Natural killer cell treated with Interleukin-12 subunit alpha and Interleukin-12 subunit beta and Interleukin-15 and Interleukin-18, amount 100 ng/mL, for 72 hours (primary cell): ENCODE results near the gene FAM193B. TPM values are rescaled to one million over a fixed set of nuclear protein-coding genes. Genes with fewer than 3 reads are reported as not detected.
"Not testable (repeated sequence)": the region's sequence is repeated elsewhere in the genome, so short reads cannot be mapped to it uniquely, and the experiment has no call there.

Experiments
- ATAC-seq, 2 donors: fragments of 150-1000 bp; cut with Tn5 transposase in 1 of 2; sonication (Bioruptor Pico), chemical (Tn5 transposase) in 1 of 2; 2 replicates each; pipeline ENCODE4 v1.10.0; 2021
- DNase-seq: peaks from one replicate; pipeline ENCODE4 v3.0.0; 2022; ENCODE audit warnings: low spot score
- H3K27ac Mint-ChIP-seq, 2 donors: 1 replicate in 1 of 2; 2 replicates in 1 of 2; pipeline ENCODE4 v1.8.0; 2022; ENCODE audit warnings: mixed read lengths in 2 of 2, mild to moderate bottlenecking in 1 of 2, moderate library complexity in 1 of 2
- H3K27me3 Mint-ChIP-seq, 2 donors: 1 replicate in 1 of 2; 2 replicates in 1 of 2; pipeline ENCODE4 v1.8.0; 2022; ENCODE audit warnings: mixed read lengths in 2 of 2
- H3K36me3 Mint-ChIP-seq: one replicate; pipeline ENCODE4 v1.8.0; 2022; ENCODE audit warnings: mixed read lengths
- H3K4me1 Mint-ChIP-seq, 2 donors: 1 replicate in 1 of 2; 2 replicates in 1 of 2; pipeline ENCODE4 v1.8.0; 2022; ENCODE audit warnings: low read depth in 2 of 2, mixed read lengths in 2 of 2, mild to moderate bottlenecking in 1 of 2
- H3K4me3 Mint-ChIP-seq: one replicate; pipeline ENCODE4 v1.8.0; 2022; ENCODE audit warnings: mixed read lengths
- H3K9me3 Mint-ChIP-seq: 2 replicates; pipeline ENCODE4 v1.8.0; 2022; ENCODE audit warnings: mixed read lengths
- total RNA-seq, 2 donors: library from RNA; stranded (reverse); gene quantifications; one replicate each; pipeline ENCODE4 v1.2.3, GENCODE V29; 2022

The FAM193B gene
- total RNA-seq, 2 donors from 2014 or later, result 57.9 to 135 TPM

DNA sequence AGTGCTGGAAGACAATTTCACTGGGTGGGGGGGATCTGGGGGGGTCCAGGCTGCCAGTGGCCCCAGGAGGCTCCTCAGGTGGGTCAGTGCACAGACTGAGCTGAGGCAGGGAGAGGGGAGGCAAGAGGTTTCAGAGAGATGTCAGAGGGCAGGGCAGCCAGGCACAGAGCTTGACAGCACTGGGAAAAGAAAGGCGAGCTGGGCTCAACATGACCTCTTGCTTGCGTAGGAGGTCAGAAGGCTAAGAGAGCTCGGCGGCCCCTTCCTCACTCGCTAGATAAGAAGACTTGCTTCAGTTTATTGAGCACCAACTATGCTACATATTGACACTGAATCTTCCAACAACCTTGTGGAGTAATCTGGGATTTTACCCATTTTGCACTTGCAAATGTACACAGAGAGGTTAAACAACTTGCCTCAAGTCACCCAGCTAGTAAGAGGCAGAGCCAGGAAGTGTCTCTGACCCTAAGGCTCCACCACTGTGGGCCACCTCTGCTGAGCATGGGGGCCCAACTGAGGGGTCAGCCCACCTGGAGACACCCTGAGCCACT lies 60.5 kb downstream of the FAM193B start:
- peaks cover 6 to 7% of the 10 kb centered on the region in 2 donors for H3K27me3 Mint-ChIP-seq
- DNase-seq, result no peak
- H3K36me3 Mint-ChIP-seq, result no peaks in the 10 kb centered on the region

DNA sequence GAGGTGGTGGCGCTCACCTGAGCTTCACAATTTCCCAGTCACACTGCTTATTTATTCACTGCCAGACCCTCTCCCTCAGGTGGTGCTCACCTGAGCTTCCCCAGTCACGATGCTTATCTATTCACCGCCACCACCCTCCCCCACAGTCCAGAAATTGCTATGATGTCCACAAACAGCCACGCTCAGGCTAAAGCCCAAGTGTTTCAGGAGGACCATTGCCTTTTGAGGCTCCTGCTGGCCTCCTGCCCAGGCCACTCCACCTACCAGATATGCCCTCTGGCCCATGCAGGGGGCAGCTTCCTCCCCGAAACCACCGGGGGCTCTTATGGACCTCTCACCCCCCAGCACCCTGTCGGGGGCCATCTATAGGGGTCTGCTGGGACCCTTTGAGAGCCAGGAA lies 61.5 kb downstream of the FAM193B start:
- peaks cover 10 to 16% of the 10 kb centered on the region in 2 donors for H3K4me1 Mint-ChIP-seq
- H3K36me3 Mint-ChIP-seq, result no peaks in the 10 kb centered on the region
- no peaks in the 10 kb centered on the region for H3K27me3 Mint-ChIP-seq
- DNase-seq, result no peak
- H3K27ac Mint-ChIP-seq, result peak overlapping the region in 1 of 2 donors; percentile 50
- H3K4me3 Mint-ChIP-seq, result no peak overlapping the region
- no peak for ATAC-seq
- no peaks in the 10 kb centered on the region for H3K9me3 Mint-ChIP-seq

More for the DNA sequence above, 60.5 kb downstream of the FAM193B start:
- ATAC-seq, result no peak
- Mint-ChIP-seq H3K4me1 (peaks cover 20 to 25% of the 10 kb centered on the region in 2 donors), H3K27ac (peak overlapping the region; percentile 55 to 85), H3K4me3 (peak overlapping the region; percentile 47), H3K9me3 (no peaks in the 10 kb centered on the region)

DNA sequence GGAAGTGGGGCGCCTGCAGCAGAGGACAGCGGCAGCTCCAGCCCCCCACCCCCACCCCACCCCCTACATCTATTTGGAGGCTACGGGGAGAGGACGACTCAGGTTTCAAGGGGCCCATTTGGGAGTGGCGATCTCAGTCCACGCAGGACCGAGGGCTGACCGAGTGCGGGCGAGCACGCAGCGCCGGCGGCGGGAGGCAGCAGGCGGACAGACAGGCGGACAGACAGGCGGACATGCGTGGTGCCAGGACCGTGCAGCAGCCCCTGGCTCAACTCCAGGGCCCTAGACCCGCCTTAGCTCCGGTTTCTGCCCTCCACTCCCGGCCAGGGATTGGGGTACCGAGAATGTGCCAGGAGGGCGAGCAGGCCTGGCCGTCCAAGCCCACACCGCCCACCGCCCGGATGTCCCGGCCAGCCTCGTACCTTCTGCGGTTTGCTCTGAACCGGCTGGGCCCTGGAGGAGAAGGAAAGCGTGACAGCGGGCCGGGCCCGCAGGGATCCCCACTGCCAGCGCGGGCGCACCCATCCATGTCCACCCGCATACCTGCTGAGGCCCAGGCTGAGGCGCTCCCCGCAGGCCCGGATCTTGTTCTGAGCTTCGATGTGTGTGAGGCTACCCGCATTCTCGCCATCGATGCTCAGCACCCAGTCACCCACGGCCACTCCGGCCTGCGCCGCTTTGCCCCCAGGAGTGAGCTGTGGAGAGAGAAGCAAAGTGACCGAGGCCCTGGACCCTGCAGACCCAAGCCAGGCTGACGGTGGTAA lies 62.2 kb downstream of the FAM193B start:
- Mint-ChIP-seq H3K27me3 (no peaks in the 10 kb centered on the region), H3K27ac (no peak overlapping the region), H3K4me1 (peaks cover 7 to 13% of the 10 kb centered on the region in 2 donors), H3K9me3 (no peaks in the 10 kb centered on the region), H3K36me3 (no peaks in the 10 kb centered on the region), H3K4me3 (no peak overlapping the region)
- ATAC-seq (no peak), DNase-seq (no peak)

DNA sequence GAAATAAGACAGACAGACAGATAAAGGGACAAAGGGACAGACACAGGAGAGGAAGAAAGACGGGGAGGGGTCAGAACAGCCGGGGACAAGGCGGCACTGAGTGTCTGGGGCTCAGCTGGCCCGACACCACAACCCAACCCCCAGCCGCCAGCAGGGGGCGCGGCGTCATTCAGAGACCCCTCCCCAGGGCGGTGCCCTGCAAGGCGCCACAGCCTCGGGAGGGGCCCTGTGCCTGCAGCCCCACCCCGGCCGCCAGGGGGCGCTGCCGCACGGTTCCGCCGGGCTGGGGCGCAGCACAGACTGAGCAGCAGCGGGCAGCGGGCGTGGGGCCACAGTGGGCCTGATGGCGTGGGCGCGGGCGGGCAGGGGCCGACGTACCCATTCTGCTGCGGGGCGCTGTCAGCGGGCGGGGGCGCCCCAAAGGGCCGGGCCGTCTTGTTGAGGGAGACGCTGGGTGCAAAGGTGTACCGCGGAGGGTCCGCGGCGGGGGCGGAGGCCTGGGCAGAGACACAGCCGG lies 62.9 kb downstream of the FAM193B start:
- Mint-ChIP-seq H3K4me1 (peaks cover 7 to 13% of the 10 kb centered on the region in 2 donors), H3K27me3 (no peaks in the 10 kb centered on the region), H3K36me3 (no peaks in the 10 kb centered on the region), H3K9me3 (no peaks in the 10 kb centered on the region), H3K27ac (no peak overlapping the region), H3K4me3 (no peak overlapping the region)
- ATAC-seq, result peak in 1 of 2 donors; percentile 45
- DNase-seq, result no peak

DNA sequence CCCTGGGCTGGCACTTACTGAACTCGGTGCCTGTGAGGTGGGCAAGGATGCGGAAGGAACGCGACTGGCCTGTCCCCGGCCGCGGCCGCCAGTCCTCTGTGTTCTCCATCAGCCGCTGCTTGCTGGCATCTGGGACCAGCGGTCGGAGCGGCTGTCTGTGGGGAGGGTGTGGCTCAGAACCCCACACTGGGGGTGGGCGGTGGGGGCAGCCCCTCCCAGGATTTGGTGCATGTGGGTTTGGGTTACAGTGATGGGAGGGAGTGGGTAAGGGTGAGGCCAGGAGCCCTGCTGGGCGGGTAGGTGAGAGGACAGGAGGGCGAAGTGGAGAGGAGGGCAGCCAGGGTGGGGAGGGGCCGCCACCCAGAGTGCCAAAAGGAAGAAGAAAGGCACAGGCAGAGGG lies 63.4 kb downstream of the FAM193B start:
- no peaks in the 10 kb centered on the region for H3K36me3 Mint-ChIP-seq
- H3K4me1 Mint-ChIP-seq, result peaks cover 7 to 13% of the 10 kb centered on the region in 2 donors
- ATAC-seq (no peak), DNase-seq (no peak)
- H3K4me3 Mint-ChIP-seq, result no peak overlapping the region
- H3K27me3 Mint-ChIP-seq, result no peaks in the 10 kb centered on the region
- no peaks in the 10 kb centered on the region for H3K9me3 Mint-ChIP-seq
- H3K27ac Mint-ChIP-seq, result no peak overlapping the region

DNA sequence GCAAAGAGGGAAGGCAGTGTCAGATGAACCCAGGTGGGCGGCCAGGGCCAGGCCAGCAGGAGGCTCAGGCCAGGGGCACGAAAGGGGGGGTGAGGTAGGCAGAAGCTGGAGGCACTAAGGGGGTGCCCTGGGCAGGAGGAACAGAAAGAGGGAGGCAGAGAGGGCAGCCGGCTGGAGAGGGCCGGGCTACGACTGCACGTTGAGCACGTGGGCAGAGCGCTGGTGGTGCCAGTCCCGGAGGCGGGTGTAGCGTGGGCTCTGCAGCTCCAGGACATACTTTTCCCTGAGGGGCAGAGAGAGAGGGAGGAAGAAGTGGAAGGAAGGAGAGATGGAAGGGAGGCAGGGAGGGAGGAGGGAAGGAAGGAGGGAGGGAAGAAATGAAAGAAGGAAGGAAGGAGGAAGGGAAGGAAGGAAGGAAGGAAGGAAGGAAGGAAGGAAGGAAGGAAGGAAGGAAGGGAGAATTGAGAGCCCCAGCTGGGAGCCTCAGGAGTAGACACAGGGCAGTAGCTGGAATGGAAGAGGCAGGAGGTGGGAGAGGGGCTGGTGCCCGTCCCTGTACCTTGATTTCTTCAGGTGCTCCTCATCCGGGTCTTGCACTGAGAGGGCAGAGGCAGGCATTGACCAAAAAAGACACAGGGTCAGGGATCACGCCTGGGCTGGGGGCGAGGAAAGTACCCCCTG lies 63.9 kb downstream of the FAM193B start:
- no peak for DNase-seq
- H3K27ac Mint-ChIP-seq, result no peak overlapping the region
- no peaks in the 10 kb centered on the region for H3K36me3 Mint-ChIP-seq
- no peaks in the 10 kb centered on the region for H3K9me3 Mint-ChIP-seq
- H3K27me3 Mint-ChIP-seq, result no peaks in the 10 kb centered on the region
- no peak for ATAC-seq
- peaks cover 7 to 13% of the 10 kb centered on the region in 2 donors for H3K4me1 Mint-ChIP-seq
- H3K4me3 Mint-ChIP-seq, result no peak overlapping the region

DNA sequence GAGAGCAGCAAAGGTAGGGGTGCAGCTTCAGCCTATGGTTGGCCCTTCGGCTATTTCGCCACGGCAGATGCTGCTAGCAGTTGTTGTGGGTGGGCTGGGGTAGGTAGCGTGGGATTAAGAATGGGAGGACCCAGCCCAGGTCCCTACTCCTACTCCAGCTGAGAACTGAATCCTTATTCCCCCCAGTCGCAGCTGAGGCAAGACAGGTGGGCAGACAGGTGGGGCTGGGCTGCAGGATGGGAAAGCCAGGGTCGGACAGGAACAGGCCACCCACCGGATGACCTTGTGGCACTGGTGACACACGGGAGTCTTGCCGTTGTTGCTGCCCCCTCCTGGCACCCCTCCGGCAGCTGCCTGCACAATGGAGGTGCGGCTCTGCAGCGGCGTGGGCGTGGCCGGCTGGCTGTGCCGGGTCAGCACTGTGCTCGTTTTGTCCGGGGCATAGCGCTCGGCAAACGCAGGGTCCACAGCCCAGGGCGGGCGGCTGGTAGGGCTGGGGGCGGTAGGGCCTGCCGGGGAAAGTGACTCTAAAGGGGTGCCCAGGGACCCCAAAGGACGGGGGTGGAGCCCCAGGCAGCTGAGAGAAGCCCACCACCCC lies 65.1 kb downstream of the FAM193B start:
- ATAC-seq (peak in 1 of 2 donors; percentile 4), DNase-seq (no peak)
- Mint-ChIP-seq H3K9me3 (no peaks in the 10 kb centered on the region), H3K27me3 (no peaks in the 10 kb centered on the region), H3K4me1 (peaks cover 7 to 11% of the 10 kb centered on the region in 2 donors), H3K36me3 (no peaks in the 10 kb centered on the region), H3K27ac (no peak overlapping the region), H3K4me3 (no peak overlapping the region)

DNA sequence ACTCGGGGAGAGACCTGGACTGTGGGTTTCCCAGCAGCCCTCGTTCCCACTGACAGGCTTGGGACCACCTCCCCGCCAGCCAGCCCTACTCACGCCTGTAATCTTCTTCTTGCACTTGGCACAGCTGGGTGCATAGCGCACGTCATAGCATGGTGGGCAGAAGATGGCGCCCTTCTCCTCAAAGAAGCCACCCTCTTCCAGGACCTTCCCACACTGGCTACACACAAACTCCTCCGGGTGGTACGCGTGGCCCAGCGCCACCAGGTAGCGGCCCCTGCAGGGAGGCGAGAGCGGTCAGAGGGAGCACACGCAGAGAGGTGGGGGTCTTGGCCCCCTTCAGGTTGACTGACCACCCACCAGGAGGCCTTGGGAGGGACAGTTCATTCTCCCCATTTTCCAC lies 66.4 kb downstream of the FAM193B start:
- no peak for DNase-seq
- H3K4me1 Mint-ChIP-seq, result peaks cover 3 to 4% of the 10 kb centered on the region in 2 donors
- H3K27me3 Mint-ChIP-seq, result no peaks in the 10 kb centered on the region
- H3K4me3 Mint-ChIP-seq, result no peak overlapping the region
- no peak for ATAC-seq
- no peak overlapping the region for H3K27ac Mint-ChIP-seq
- H3K36me3 Mint-ChIP-seq, result no peaks in the 10 kb centered on the region
- H3K9me3 Mint-ChIP-seq, result no peaks in the 10 kb centered on the region

DNA sequence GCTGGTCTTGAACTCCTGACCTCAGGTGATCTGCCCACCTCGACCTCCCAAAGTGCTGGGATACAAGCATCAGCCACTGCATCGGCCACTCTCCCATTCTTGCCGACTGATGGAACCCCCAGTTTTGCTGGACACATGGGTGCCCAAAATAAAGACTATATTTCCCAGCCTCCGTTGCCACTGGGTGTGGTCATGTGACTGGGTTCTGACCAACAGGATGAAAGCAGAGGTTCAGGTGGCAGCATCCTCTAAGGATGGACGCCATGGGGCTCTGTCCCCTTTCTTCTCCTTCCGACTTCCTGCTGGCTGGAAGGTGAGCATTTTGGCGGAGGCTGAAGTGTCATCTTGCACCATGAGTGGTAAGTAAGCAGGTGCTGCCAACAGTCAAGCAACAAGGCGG lies 67.2 kb downstream of the FAM193B start:
- H3K4me1 Mint-ChIP-seq, result no peaks in the 10 kb centered on the region
- DNase-seq (no peak), ATAC-seq (no peak)
- H3K27me3 Mint-ChIP-seq, result no peaks in the 10 kb centered on the region
- no peaks in the 10 kb centered on the region for H3K9me3 Mint-ChIP-seq
- H3K36me3 Mint-ChIP-seq, result no peaks in the 10 kb centered on the region
- no peak overlapping the region for H3K4me3 Mint-ChIP-seq
- no peak overlapping the region for H3K27ac Mint-ChIP-seq

DNA sequence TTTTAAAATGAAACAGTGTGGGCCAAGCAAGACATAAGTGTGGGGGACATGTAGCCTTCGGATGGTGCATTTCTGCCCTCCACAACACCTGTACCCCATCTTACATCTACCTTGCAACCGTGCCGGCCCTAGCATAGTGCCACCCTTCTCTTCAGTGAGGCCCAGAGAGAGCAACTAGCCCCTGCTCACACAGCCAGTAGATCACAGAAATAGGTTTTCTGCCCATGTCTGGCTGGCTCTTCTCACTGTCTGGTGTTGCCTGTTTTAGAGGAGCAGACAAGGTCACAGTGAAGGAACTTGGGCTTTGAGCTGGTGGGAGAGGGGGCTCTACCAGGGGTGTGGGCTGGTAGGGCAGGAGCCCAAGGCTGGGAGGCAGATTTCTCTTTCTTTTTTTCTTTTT lies 68.1 kb downstream of the FAM193B start:
- no peak overlapping the region for H3K27ac Mint-ChIP-seq
- no peak overlapping the region for H3K4me3 Mint-ChIP-seq
- H3K4me1 Mint-ChIP-seq, result no peaks in the 10 kb centered on the region
- H3K9me3 Mint-ChIP-seq, result no peaks in the 10 kb centered on the region
- no peaks in the 10 kb centered on the region for H3K36me3 Mint-ChIP-seq
- no peak for ATAC-seq
- DNase-seq, result no peak
- H3K27me3 Mint-ChIP-seq, result no peaks in the 10 kb centered on the region

DNA sequence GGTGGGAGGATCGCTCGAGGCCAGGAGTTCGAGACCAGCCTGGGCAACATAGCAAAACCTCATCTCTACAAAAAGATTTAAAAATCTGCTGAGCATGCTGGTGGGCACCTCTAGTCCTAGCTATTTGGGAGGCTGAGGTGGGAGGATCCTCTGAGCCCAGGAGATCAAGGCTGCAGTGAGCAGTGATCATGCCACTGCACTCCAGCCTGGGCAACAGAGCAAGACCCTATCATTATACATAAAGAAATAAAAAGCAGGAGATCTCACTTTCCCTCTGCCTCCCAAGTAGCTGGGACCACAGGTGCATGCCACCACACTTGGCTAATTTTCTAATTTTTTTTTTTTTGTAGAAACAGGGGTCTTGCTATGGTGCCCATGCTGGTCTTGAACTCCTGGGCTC lies 68.6 kb downstream of the FAM193B start:
- DNase-seq, H3K36me3 Mint-ChIP-seq, H3K27me3 Mint-ChIP-seq, H3K4me1 Mint-ChIP-seq, H3K27ac Mint-ChIP-seq, ATAC-seq, H3K9me3 Mint-ChIP-seq, H3K4me3 Mint-ChIP-seq: not testable (repeated sequence)

DNA sequence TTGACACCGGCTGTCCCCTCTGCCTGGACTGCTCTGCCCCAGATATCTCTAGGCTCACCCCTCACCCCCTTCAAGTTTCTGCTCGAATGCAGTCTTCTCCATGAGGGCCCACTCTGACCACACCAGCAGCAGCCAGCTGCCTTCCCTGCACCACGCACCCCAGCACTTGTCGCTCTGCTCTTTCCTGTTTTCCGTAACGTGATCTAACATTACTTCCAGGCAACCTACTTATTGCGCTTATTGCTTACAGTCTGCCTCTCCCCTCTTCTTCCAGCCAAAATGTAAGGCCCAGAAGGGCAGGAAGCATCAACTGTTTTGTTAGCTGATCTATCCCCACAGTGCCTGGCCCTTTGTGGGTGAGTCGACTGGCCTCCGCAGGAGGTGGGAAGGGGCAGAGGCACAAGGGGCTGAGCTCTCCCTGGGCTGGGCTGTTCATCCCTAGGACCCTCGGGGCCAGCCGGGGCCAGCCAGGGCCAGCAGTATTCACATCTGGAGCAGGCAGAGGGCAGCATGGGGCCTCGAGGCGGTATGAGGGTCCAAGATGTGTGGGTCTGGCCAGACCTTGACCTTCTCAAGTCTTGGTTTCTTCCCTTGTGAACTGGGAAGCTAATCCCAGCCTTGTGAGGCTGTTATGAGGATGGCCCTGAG lies 69.3 kb downstream of the FAM193B start:
- Mint-ChIP-seq H3K27ac (no peak overlapping the region), H3K4me1 (peaks cover 1 to 2% of the 10 kb centered on the region in 2 donors), H3K36me3 (no peaks in the 10 kb centered on the region), H3K4me3 (no peak overlapping the region), H3K27me3 (no peaks in the 10 kb centered on the region), H3K9me3 (no peaks in the 10 kb centered on the region)
- DNase-seq, result no peak
- ATAC-seq, result no peak
